Middle frontal gyrus (tissue), 1 donor: ENCODE data around the gene HIVEP3.
"Not testable (repeated sequence)": the region's sequence is repeated elsewhere in the genome, so short reads cannot be mapped to it uniquely, and the experiment has no call there.

Source experiments
- DNase-seq: peaks from one replicate; pipeline ENCODE4 v3.0.0-alpha.2; 2015; ENCODE audit warnings: low spot score; ENCODE audit errors: extremely low spot score

HIVEP3 gene

GRCh38 chr1:41714638-41715389 is 203.9 kb downstream of the HIVEP3 start:
- DNase-seq, result no peak

- no peak for DNase-seq
These were observed 205.0 kb downstream of the HIVEP3 start for GRCh38 chr1:41713557-41714327.

- no peak for DNase-seq
These were observed 205.6 kb downstream of the HIVEP3 start for GRCh38 chr1:41713141-41713540.

GRCh38 chr1:41712695-41713094 is 206.0 kb downstream of the HIVEP3 start:
- DNase-seq, result no peak

- DNase-seq, result no peak
These were observed 206.6 kb downstream of the HIVEP3 start for GRCh38 chr1:41712081-41712480.

- no peak for DNase-seq
These were observed 207.1 kb downstream of the HIVEP3 start for GRCh38 chr1:41711581-41711980.

GRCh38 chr1:41710980-41711379 is 207.7 kb downstream of the HIVEP3 start:
- DNase-seq, result no peak

GRCh38 chr1:41709873-41710272 is 208.8 kb downstream of the HIVEP3 start:
- no peak for DNase-seq

GRCh38 chr1:41709331-41709730 is 209.4 kb downstream of the HIVEP3 start:
- no peak for DNase-seq

GRCh38 chr1:41708332-41708731 is 210.4 kb downstream of the HIVEP3 start:
- DNase-seq, result no peak

GRCh38 chr1:41707793-41708192 is 210.9 kb downstream of the HIVEP3 start:
- no peak for DNase-seq

- DNase-seq, result no peak
These were observed 212.9 kb downstream of the HIVEP3 start for GRCh38 chr1:41705798-41706197.

GRCh38 chr1:41704196-41704595 is 214.5 kb downstream of the HIVEP3 start:
- no peak for DNase-seq

GRCh38 chr1:41702771-41703170 is 216.0 kb downstream of the HIVEP3 start:
- DNase-seq, result no peak

- no peak for DNase-seq
These were observed 217.7 kb downstream of the HIVEP3 start for GRCh38 chr1:41700986-41701535.

- no peak for DNase-seq
These were observed 218.1 kb downstream of the HIVEP3 start for GRCh38 chr1:41700581-41700980.

- no peak for DNase-seq
These were observed 218.9 kb downstream of the HIVEP3 start for GRCh38 chr1:41699861-41700248.

GRCh38 chr1:41698916-41699860 is 219.5 kb downstream of the HIVEP3 start:
- DNase-seq, result no peak

GRCh38 chr1:41696381-41696780 is 222.3 kb downstream of the HIVEP3 start:
- DNase-seq, result no peak

- DNase-seq, result no peak
These were observed 223.5 kb downstream of the HIVEP3 start for GRCh38 chr1:41695118-41695745.

- not testable (repeated sequence) for DNase-seq
These were observed 226.8 kb downstream of the HIVEP3 start for GRCh38 chr1:41691966-41692365.
